Activated CD8-positive, alpha-beta T cell treated with anti-CD3 and anti-CD28 coated beads for 36 hours (primary cell): ENCODE data around the gene TMEM37. TPM values are rescaled to one million over a fixed set of nuclear protein-coding genes. Genes with fewer than 3 reads are reported as not detected.

Source experiments
- ATAC-seq: fragments of 200-7000 bp; cut with Tn5 transposase; one replicate; pipeline ENCODE4 v1.10.0; 2021; ENCODE audit warnings: mild to moderate bottlenecking, moderate library complexity
- CTCF ChIA-PET: fragments of 350-600 bp; sonication (Branson Sonifier 250); formaldehyde crosslinking; loops from one replicate; lab custom pipeline; 2021; ENCODE audit warnings: antibody characterized with exemption; lab: Charles Lee
- POLR2A ChIA-PET: fragments of 350-600 bp; sonication (Branson Sonifier 250); formaldehyde crosslinking; loops from one replicate; lab custom pipeline; 2021; ENCODE audit warnings: antibody characterized with exemption; lab: Charles Lee
- DNase-seq: peaks from one replicate; pipeline ENCODE4 v3.0.0-alpha.2; 2020
- H3K27ac Mint-ChIP-seq: one replicate; pipeline ENCODE4 v1.8.0; 2021; ENCODE audit warnings: mild to moderate bottlenecking, mixed read lengths
- H3K27me3 Mint-ChIP-seq: one replicate; pipeline ENCODE4 v1.8.0; 2021; ENCODE audit warnings: mixed read lengths
- H3K36me3 Mint-ChIP-seq: one replicate; pipeline ENCODE4 v1.8.0; 2021; ENCODE audit warnings: low read depth, mixed read lengths
- H3K4me1 Mint-ChIP-seq: one replicate; pipeline ENCODE4 v1.8.0; 2021; ENCODE audit warnings: low read depth, mixed read lengths
- H3K4me3 Mint-ChIP-seq: one replicate; pipeline ENCODE4 v1.8.0; 2021; ENCODE audit warnings: mild to moderate bottlenecking, moderate library complexity, mixed read lengths
- H3K9me3 Mint-ChIP-seq: one replicate; pipeline ENCODE4 v1.8.0; 2021; ENCODE audit warnings: mixed read lengths
- CTCF ChIP-seq: fragments of 200-600 bp; IDR thresholded peaks from one replicate; pipeline ENCODE4 v1.8.0; 2022; ENCODE audit warnings: antibody characterized with exemption, mild to moderate bottlenecking
- intact Hi-C: fragments of 100-400 bp; cut with micrococcal nuclease; formaldehyde crosslinking; loops from one replicate; pipeline ENCODE4 v1.10.0; 2022
- total RNA-seq, 2 experiments: library from RNA; stranded (reverse); gene quantifications; one replicate each; pipeline ENCODE4 v1.2.3, GENCODE V29; 2021

TMEM37 gene
- total RNA-seq, 2 experiments from 2014 or later = not detected

GRCh38 chr2:119387381-119388129, 44.1 kb upstream of the TMEM37 start:
- DNase-seq (peak; percentile 67), ATAC-seq (peak; percentile 51)
- intact Hi-C loops = no loop called here
- H3K36me3 Mint-ChIP-seq = no peaks in the 10 kb centered on the region
- ChIA-PET CTCF (interaction anchor here (1.1 kb wide), 1 partner anchor 89 kb away, joined by 4 read pairs; no protein-coding TSS in a partner anchor), POLR2A (no interaction called here)
- H3K4me1 Mint-ChIP-seq = peaks cover 6% of the 10 kb centered on the region
- no peaks in the 10 kb centered on the region for H3K9me3 Mint-ChIP-seq
- H3K27ac Mint-ChIP-seq = no peak overlapping the region
- TF ChIP-seq CTCF = no peak
- no peak overlapping the region for H3K4me3 Mint-ChIP-seq
- H3K27me3 Mint-ChIP-seq = peaks cover 2% of the 10 kb centered on the region

- TF ChIP-seq CTCF = no peak
- Mint-ChIP-seq H3K9me3 (no peaks in the 10 kb centered on the region), H3K36me3 (no peaks in the 10 kb centered on the region), H3K27me3 (peaks cover 3% of the 10 kb centered on the region), H3K27ac (no peak overlapping the region), H3K4me3 (no peak overlapping the region), H3K4me1 (peaks cover 6% of the 10 kb centered on the region)
- POLR2A ChIA-PET = interaction anchor here (0.6 kb wide), 1 partner anchor 1078 kb away, joined by 3 read pairs; no protein-coding TSS in a partner anchor
- CTCF ChIA-PET = interaction anchor here (1.1 kb wide), 1 partner anchor 86 kb away, joined by 3 read pairs; no protein-coding TSS in a partner anchor
- intact Hi-C loops = no loop called here
- no peak for ATAC-seq
- DNase-seq = no peak
These were observed 41.9 kb upstream of the TMEM37 start for GRCh38 chr2:119389615-119390306.

- DNase-seq = no peak
- ChIA-PET POLR2A (no interaction called here), CTCF (interaction anchor here (0.6 kb wide), 1 partner anchor 197 kb away, joined by 3 read pairs; no protein-coding TSS in a partner anchor)
- Mint-ChIP-seq H3K4me1 (no peaks in the 10 kb centered on the region), H3K36me3 (no peaks in the 10 kb centered on the region), H3K9me3 (no peaks in the 10 kb centered on the region), H3K4me3 (no peak overlapping the region), H3K27ac (no peak overlapping the region), H3K27me3 (peaks cover 4% of the 10 kb centered on the region)
- no peak for TF ChIP-seq CTCF
- intact Hi-C loops = no loop called here
- no peak for ATAC-seq
These were observed 37.5 kb upstream of the TMEM37 start for GRCh38 chr2:119393971-119394748.

GRCh38 chr2:119397196-119397595, 34.5 kb upstream of the TMEM37 start:
- DNase-seq (no peak), ATAC-seq (no peak)
- Mint-ChIP-seq H3K27me3 (peaks cover 7% of the 10 kb centered on the region), H3K36me3 (no peaks in the 10 kb centered on the region), H3K4me3 (no peak overlapping the region), H3K9me3 (no peaks in the 10 kb centered on the region), H3K27ac (no peak overlapping the region), H3K4me1 (no peaks in the 10 kb centered on the region)
- ChIA-PET CTCF (no interaction called here), POLR2A (no interaction called here)
- no peak for TF ChIP-seq CTCF
- intact Hi-C loops = no loop called here
